ENCODE measurements around the gene PCAT6.

Gene PCAT6

GRCh38 chr1:202858789-202859414 lies 48.1 kb downstream of the PCAT6 start:
- no peak for DNase-seq (ENCODE audit: low read depth)
- TF ChIP-seq, protein P1, sequence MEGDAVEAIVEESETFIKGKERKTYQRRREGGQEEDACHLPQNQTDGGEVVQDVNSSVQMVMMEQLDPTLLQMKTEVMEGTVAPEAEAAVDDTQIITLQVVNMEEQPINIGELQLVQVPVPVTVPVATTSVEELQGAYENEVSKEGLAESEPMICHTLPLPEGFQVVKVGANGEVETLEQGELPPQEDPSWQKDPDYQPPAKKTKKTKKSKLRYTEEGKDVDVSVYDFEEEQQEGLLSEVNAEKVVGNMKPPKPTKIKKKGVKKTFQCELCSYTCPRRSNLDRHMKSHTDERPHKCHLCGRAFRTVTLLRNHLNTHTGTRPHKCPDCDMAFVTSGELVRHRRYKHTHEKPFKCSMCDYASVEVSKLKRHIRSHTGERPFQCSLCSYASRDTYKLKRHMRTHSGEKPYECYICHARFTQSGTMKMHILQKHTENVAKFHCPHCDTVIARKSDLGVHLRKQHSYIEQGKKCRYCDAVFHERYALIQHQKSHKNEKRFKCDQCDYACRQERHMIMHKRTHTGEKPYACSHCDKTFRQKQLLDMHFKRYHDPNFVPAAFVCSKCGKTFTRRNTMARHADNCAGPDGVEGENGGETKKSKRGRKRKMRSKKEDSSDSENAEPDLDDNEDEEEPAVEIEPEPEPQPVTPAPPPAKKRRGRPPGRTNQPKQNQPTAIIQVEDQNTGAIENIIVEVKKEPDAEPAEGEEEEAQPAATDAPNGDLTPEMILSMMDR (conservative IDR thresholded peaks at IDR 0.05; ENCODE audit: low read depth, low read length), result no peak
- no peak overlapping the region for H3K4me3 ChIP-seq (ENCODE audit: low read depth, low read length)

- H3K4me3 ChIP-seq (ENCODE audit: low read depth, low read length), result peak overlapping the region; percentile 69
- DNase-seq (ENCODE audit: low read depth), result peak; percentile 28
- TF ChIP-seq, protein P1 (conservative IDR thresholded peaks at IDR 0.05; ENCODE audit: low read depth, low read length), result no peak
Observed at GRCh38 chr1:202860744-202861419, 50.1 kb downstream of the PCAT6 start.

All from choroid plexus epithelial cell (primary cell).